Stimulated activated naive CD8-positive, alpha-beta T cell treated with anti-CD3 and anti-CD28 coated beads, Interleukin-15, amount 100 ng/mL, for 72 hours (primary cell): ENCODE results near the gene MCHR2.

Experiments used
- ATAC-seq: fragments of 150-1000 bp; cut with Tn5 transposase; 2 replicates; pipeline ENCODE4 v1.10.0; 2021; ENCODE audit warnings: mild to moderate bottlenecking, moderate library complexity
- DNase-seq, 2 donors: peaks; one replicate each; pipeline ENCODE4 v3.0.0; 2021 to 2022
- H3K27ac Mint-ChIP-seq, 2 donors: one replicate each; pipeline ENCODE4 v1.8.0; 2022; ENCODE audit warnings: mild to moderate bottlenecking in 2 of 2, mixed read lengths in 2 of 2, moderate library complexity in 2 of 2
- H3K27me3 Mint-ChIP-seq: one replicate; pipeline ENCODE4 v1.8.0; 2022; ENCODE audit warnings: mixed read lengths
- H3K4me1 Mint-ChIP-seq: one replicate; pipeline ENCODE4 v1.8.0; 2022; ENCODE audit warnings: mild to moderate bottlenecking, mixed read lengths
- H3K4me3 Mint-ChIP-seq, 2 donors: one replicate each; pipeline ENCODE4 v1.8.0; 2022; ENCODE audit warnings: mild to moderate bottlenecking in 2 of 2, mixed read lengths in 2 of 2, moderate library complexity in 1 of 2
- H3K9me3 Mint-ChIP-seq, 2 donors: one replicate each; pipeline ENCODE4 v1.8.0; 2022; ENCODE audit warnings: mixed read lengths in 2 of 2

The MCHR2 gene

GRCh38 chr6:99871641-99872040 lies 122.4 kb downstream of the MCHR2 start:
- Mint-ChIP-seq H3K9me3 (no peaks in the 10 kb centered on the region), H3K27ac (peak overlapping the region in 1 of 2 donors; percentile 4), H3K4me3 (no peak overlapping the region), H3K4me1 (no peaks in the 10 kb centered on the region), H3K27me3 (peaks cover 31% of the 10 kb centered on the region)
- DNase-seq (no peak), ATAC-seq (no peak)
